Suppressor macrophage treated with lipopolysaccharide for 1 hour (primary cell): ENCODE measurements around the gene RBM38.
"Not testable (repeated sequence)": the region's sequence is repeated elsewhere in the genome, so short reads cannot be mapped to it uniquely, and the experiment has no call there.

Source experiments
- DNase-seq, 3 donors: peaks; one replicate each; pipeline ENCODE4 v3.0.0-alpha.2; 2020 to 2022

RBM38 gene

DNA sequence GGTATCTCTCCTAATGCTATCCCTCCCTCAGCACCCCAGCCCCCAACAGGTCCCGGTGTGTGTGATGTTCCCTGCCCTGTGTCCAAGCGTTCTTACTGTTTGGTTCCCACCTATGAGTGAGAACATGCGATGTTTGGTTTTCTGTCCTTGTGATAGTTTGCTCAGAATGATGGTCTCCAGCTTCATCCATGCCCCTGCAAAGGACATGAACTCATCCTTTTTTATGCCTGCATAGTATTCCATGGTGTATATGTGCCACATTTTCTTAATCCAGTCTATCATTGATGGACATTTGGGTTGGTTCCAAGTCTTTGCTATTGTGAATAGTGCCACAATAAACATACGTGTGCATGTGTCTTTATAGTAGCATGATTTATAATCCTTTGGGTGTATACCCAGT lies 28.3 kb downstream of the RBM38 start:
- DNase-seq = not testable (repeated sequence)

DNA sequence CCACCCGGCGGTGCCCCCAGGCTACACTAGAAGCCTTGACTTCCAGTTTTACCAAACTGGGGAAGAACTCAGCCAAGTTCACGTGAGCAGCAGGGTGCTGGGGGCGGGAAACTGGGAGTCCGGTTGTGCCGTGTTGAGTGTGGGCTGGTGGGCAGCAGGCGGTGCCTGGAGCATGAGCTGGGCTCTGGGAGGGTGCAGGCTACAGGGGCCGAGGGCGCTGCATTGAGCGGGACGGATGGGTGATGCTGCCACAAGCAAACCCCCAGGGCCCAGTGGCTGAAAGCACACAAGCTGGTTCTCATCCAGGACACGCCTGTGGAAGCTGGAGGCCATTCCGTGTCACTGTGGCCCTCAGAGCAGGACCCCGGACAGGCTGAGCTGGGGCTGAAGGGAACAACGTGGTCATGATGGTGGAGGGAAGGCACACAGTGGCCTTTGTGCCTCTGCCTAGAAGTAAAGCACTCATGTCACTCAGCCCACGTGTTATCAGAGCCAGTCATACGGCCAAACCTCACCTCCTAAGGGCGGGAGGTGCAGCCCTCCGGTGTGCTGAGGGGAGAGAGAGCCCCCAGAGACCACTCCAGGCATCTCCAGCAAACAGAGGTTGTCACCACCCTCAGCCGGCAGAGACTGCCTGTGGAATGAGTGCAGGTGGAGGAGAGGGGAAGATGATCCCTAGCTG lies 29.5 kb downstream of the RBM38 start:
- no peak for DNase-seq

DNA sequence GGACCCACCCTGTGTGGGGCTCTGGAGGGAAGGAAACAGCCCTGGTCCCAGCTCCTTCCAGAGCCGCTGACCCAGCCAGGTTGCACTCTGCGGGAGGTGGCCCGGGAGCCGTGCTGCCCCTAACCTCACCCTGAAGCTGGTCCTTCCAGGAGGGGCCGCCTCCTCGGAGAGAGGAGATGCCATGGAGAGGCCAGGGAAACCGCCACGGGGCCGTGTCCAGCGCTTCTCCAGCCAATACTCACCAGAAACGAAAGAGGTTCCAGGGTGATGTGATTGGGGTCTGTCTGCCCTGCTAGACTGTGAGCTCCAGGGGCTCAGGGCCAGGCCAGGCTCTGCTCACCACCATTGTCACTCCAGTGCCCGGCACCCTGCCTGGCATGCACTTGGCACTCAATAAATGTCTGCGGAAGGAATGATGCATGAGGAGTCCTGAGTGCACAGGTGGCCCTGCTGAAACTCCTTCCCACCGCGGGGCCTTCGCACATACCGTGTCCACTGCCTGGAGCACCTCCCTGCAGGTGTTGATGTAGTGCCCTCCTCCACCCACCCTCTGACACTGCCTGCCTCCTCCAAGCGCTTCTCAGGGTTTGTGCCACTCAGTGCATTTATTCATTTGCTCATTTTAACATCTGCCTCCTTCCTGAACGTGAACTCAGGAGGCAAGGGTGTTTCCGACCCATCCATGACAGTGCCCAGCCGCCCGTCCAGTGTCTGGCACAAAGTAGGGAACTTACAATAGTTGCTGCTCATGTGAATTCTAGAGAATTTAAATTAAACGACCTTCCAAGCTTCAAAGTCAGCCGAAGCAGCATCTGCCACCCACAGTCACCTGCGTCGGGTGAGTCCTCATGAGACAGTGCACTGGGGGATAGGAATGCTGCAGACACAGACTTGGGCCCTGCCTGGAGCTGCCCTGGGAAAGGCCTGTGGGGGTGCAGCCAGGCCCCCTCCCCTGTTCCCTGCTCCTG lies 30.3 kb downstream of the RBM38 start:
- DNase-seq = no peak

DNA sequence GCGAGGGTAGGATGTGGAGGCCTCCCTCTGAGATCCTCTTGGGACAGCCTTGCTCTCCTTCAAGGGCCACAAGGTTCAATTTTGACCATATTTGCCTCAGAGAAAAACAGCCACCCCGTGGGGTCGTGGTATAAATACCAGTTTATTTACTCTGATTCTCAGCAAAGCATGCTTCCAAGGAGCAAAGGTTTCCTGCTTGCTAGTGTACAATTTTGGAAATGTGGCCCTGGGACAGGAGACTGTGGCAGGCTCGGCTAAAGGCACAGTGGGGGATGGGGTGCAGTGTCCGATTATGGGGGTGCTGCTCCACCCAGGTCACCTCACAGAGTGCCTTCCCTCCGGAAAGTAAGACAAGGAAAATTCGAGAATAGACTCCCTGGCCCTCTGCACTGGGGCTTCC lies 31.1 kb downstream of the RBM38 start:
- no peak for DNase-seq

DNA sequence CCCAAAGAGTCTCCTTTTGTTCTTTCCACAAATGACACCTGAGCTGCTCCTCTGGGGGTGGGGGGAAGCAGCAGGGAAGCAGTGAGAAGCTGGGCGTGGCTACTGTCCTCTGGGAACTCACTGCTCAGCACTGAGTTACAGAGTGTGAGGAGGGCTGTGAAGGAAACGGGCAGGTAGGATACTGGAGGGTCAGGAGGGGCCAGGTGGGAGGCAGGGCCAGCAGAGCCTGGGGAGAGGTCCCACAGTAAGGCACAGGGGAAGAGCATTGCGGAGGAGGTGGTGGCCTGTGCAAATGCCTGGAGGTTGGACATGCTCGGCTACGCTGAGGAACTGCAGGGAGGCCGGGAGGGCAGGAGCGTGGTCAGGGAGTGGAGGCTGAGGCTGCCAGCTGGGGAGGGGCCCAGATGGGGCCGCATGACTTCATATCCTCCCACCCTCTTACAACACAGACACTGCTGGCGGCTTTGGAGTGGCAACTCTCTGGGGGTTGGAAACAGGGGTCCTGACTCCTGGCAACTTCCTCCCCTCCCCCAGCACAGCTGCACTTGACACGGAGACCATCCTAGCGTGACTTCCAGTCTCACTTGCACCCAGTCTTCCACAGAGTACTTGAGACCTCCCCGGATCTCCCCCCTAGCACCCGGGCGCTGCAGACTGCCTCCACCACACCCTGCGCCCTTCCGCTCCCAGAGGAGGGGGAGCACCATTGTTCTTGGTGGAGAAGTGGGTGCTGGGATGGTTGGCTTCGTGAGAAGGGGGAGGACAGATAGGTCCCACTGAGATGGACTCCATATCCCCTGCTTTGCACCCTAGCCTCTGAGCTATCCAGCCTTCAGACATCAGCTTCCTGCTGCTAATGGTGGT lies 34.2 kb downstream of the RBM38 start:
- DNase-seq = peak; percentile 43 to 48 (median 46)

DNA sequence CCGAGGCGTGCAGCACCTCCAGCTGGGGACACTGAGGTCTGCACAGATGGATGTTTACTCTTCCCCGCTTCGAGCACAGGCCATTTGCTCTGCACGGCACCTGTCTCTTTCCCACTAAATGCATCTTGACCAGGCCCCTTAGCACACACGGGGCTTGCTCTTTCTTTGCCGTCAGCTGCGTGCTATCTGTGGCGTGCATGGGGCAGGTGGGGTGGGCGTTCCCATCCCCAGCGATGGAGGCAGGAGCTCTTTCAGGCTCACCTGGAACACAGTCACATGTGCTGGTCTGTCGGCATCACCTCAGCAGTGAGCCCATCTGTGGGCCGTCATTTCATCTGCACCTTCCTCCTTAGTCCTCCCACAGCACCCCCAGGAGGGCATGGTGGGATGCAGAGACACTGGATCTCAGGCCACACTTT lies 35.1 kb downstream of the RBM38 start:
- DNase-seq = no peak

DNA sequence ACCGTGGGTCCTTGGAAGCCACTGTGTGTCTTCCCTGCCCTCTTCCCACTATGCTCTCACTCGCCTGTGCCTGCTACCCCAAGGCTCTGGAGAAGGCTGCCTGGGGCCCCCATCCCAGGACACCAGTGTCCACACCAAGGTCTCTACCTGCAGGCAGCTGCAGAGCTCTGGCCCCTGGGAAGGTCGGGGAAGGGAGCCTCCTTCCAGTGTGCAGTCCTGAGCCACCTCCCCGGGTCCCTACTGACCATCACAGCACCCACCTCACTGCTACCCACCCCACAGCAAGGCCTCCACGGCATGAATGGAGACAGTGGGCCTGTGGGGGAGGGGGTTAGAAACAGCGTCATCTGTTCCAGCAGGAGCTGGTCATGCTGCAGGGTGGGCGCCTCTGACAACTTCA lies 35.6 kb downstream of the RBM38 start:
- DNase-seq = no peak

DNA sequence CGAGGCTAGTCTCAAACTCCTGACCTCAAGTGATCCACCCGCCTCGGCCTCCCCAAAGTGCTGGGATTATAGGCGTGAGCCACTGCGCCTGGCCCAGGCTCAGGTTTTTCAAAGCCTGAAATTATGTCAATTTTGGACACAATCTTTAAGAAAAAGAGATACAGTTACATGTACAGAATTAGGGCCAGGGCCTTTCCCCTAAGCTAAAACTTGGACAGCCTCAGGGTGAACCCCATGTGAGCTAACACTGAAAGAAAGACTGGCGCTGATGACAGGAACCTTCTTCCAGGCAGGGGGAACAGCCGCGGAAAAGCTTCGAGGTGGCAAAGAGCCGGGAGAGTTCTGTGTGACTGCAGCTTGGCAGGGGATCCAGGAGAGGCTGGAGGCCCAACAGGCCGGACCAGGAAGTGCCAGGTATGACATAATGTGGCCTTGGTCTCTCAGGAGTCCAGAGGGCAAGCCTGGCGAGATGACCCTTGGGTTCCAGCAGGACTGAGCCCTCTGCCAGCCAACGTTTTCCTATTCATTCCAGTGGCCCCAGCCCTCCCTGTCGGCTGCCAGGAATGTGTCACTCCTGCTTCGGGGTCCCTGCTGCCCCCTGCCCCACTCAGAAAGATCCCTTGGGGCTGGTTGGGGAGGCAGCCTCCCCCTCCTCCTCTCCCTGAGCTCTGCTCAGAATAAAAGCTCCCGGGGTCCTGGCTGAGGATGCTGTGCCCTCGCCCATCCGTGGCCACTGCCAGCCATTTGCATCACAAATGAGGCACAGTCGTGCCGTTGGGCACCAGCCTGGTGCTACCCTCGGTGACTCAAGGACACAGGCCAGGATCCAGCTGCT lies 37.3 kb downstream of the RBM38 start:
- DNase-seq = no peak

DNA sequence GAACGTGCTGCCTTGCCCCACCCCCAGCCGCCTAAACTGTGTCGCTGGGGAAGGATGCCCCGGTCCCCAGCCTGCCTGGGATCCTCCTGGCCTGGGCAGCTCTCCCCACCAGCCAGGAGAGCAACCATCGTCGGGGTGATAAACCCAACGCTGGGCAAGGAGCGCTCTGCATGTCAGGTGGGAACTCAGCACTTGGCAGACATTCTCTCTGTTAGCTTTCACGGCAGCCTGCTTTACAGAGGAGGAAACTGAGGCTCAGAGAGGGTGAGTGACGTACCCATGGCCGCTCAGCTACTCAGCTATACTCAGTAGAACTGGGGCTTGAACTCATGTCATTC lies 37.9 kb downstream of the RBM38 start:
- DNase-seq = no peak

DNA sequence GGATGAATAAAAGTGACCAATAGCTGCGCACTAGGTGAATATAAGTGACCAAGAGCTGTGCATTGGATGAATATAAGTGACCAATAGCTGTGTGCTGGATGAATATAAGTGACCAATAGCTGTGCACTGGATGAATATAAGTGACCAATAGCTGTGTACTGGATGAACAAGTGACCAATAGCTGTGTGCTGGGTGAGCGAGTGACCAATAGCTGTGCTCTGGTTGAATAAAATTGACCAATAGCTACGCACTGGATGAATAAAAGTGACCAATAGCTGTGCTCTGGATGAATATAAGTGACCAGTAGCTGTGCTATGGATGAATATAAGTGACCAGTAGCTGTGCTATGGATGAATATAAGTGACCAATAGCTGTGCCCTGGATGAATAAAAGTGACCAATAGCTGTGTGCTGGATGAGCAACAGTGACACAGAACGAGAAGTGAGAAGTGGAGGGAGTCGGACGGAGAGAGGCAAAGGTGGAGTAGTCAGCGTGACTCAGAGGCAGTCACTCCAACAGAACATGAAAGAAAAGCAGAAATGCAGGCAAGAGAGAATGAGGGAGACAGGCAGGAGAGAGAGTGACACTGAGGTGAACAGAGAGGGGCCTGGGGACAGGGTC lies 38.5 kb downstream of the RBM38 start:
- DNase-seq = peak; percentile 89 to 96 (median 93)

DNA sequence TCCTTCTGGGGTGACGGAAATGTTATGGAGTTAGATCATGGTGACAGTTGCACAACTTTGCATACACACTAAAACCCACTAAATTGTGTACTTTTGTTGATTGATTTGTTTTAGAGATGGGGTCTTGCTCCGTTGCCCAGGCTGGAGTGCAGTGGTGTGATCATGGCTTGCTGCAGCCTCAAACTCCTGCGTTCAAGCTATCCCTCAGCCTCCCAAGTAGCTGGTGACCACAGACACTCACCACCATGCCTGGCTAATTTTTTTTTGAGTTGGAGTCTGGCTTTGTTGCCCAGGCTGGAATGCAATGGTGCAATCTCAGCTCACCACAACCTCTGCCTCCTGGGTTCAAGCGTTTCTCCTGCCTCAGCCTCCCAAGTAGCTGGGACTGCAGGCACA lies 39.0 kb downstream of the RBM38 start:
- not testable (repeated sequence) for DNase-seq

DNA sequence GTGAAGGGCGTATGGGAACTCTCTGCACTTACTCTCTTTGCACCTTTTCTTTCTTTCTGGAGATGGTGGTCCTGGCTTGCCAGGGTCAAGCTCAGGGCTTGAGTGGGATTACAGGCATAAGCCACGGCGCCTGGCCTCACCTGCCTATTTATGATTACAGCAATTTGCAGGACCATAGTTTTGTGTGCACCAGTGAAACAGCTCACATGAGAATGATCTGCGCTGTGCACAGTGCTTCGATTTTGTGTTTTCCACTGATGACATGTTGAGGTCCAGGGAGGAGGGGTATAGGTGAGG lies 40.3 kb downstream of the RBM38 start:
- DNase-seq = no peak

DNA sequence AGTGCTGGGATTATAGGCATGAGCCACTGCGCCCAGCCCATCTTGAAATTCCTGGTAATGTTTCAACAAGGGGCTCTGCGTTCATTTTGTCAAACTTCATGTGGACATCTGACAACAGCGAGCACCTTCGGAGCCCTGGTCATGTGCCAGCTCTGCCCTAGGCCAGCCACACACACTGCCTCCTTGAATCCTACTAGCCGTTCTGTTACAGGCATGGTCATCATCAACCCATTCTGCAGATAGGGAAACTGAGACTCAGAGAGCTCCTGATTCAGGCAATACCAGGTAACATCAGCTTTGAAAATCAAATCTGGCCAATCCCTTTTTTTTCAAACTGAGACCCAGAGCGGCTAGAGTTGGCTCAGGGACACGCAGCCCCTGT lies 41.3 kb downstream of the RBM38 start:
- no peak for DNase-seq

DNA sequence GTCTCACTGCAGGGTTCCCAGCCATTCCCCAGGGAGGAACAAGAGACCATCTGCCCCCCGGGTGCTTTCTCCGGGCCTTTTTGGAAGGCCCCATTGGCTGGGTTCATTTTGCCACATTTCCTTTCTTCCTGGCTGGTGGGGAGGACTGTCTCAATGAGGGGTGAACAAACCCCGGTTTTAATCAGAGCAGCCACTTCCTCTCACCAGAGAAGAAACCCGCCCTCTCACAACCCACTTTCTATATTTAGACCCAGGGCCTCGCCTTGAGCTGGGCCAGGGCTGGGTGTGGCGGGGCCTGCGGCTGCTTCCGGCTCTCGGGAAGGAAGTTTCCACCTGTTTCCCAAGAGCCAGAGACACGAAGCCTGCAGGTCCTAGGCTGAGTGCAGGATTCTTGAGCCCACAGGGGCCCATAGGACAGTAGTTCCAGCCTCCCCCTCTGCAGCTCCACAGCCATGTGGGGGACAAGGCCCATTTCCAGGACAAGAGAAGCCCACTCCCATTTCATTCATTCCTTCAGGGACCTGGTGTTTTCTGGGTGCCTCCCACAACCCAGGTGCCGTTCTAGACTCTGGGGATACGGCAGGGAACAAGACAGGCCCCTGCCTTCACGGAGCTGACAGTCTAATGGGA lies 41.8 kb downstream of the RBM38 start:
- peak; percentile 63 to 79 (median 68) for DNase-seq

DNA sequence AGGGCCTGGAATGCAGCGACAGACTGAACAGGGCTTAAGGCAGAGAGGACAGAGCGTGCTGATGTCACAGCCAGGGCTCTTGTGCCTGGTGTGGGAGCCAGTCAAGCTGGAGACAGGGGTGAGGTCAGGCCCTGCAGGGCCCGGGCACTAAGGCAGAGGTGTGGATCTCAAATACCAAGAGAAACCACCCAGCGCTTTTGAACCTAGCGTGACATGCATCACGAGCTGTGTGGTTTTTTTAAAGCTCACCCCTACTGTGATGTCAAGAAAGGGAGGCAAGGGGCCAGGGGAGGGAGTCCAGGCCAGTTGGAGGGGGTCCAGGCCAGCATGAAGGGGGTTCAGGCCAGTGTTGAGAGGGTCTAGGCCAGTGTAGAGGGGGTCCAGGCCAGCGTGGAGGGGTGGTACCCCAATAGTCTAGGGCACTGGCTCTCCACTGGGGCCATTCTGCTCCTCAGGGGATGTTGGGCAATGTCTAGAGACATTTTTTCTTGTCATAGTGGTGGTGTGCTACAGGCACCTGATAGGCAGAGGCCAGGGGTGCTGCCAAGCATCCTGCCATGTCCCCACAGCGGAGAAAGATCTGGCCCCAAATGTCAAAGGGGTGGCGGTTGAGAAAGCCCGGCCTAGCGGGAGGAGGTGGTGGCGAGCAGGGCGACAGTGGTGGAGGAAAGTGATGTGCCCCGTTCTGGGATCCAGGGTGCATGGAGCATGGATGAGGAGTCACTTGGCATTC lies 42.6 kb downstream of the RBM38 start:
- peak; percentile 25 to 72 (median 35) for DNase-seq

DNA sequence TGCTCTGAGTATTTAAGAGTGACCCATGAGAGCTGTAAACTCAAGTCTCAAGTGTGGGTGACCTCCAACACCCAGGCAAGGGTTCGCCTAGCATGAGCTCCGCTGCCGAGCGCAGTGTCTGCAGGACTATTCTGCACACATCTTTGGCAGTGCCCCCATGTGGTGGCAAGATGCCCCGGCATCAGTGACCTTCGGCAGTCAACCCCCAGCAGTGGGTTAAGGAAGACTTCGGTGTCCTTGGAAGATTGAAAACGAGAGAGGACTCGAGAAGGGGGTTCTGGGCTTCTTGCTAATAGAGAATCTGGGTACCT lies 43.1 kb downstream of the RBM38 start:
- DNase-seq = no peak

DNA sequence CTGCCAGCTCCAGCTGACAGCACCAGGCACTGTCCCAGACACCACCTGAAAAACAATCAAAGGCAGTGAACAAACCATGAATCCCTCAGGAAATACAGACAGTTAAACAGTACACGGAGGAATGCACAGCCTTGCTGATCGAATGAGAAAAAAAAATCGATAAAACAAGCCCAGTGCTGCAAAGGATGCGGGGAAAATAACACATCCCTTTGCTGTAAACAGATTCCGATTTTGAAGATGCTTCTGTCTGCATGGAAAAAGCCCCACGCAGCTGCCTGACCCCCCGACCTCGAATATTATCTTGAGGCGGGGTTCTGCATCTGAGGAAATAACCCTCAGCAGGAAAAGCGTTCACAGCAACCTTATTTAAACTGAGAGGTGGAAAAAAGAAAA lies 43.9 kb downstream of the RBM38 start:
- no peak for DNase-seq

DNA sequence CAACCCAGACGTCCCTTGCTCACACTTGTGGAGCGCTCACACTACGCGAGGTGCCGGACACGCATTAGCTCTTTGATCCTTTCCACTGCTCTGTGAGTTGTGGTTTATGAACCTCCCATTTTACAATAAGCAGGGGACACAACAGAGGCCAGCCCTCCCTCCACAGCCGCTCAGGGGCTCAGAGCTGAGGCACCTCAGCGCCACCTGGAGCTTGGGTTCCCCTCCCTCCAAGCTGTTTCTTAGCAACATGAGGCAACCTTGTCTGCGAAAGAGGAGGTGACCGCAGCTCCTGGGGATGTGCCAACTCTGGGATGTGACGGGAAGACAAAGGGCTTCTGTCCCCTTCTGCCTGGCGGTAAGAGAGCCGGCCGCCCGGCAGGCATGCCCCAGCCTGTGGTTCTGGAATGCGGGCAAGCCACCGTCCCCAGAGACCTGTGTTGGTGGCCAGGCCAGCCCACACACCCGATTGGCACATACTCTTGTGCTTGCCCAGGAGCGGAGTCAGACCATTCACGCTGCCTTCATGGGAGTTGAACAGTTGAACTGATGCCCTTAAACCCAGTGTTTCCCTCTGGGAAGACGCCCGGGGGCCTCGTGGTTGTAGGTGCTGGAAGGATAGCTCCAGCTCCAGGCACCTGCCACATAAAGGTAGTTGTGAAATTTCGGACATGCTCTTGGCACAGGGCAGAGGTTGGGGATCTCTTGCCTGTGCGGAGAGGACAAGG lies 44.5 kb downstream of the RBM38 start:
- peak; percentile 42 to 52 (median 45) for DNase-seq

DNA sequence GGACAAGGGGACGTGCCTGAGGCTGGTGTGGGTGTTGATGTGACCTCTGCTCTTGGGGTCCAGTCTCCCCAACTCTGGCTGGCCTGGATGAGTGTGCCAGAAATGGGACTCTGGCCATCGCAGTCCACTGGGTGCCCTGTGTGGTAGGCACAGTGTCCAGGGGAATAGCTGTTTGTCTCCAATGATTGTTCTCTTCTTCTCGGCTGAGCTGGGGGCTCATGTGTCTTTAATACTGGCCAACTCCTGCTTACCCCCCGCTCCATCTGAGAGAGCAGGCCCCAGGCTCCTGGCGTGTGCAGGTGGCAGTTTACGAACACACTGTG lies 45.0 kb downstream of the RBM38 start:
- no peak for DNase-seq

DNA sequence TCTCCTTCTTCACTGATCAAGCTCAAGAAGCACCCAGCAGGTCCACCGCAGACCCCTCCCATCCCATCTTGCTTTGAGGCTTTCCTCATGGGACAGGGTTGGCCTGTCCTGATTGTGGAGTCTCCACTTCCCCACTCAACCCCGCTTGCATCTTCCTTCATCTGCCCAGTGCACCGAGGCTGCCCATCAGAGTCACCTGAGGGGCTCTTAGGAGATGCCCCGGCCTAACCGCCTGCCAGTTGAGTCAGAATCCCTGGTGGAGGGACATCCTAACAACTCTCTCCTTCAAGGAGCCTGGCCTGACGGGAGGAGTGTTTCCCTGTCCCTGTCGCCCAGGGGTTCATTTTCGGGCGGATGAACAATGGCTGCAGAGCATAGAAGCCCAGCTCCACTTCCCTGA lies 46.1 kb downstream of the RBM38 start:
- no peak for DNase-seq
